Keratinocyte (primary cell): ENCODE data around the gene DNAJC11.

Experiments
- CTCF ChIP-seq, 3 experiments: IDR thresholded peaks in 1 of 3; conservative IDR thresholded peaks in 1 of 3; optimal IDR thresholded peaks in 1 of 3; 2 replicates in 2 of 3; 3 replicates in 1 of 3; pipeline versions ENCODE3 to v1.5.1; 2011; ENCODE audit warnings: low read length in 3 of 3, mild to moderate bottlenecking in 3 of 3, moderate library complexity in 2 of 3, control low read depth in 1 of 3, inconsistent platforms in 1 of 3; ENCODE audit not compliant: insufficient read depth in 2 of 3; ENCODE audit errors: extremely low read depth in 1 of 3
- EZH2 ChIP-seq: IDR thresholded peaks from one replicate; pipeline ENCODE4 v1.6.1; 2012; ENCODE audit warnings: inconsistent platforms, mild to moderate bottlenecking, low read length, moderate library complexity

- peak in 1 of 3 experiments; percentile 26 for TF ChIP-seq CTCF (optimal IDR thresholded peaks at IDR 0.05 in 1 of 3, IDR thresholded peaks at IDR 0.05 in 1 of 3, conservative IDR thresholded peaks at IDR 0.05 in 1 of 3; ENCODE audit: extremely low read depth in 1 of 3, insufficient read depth in 2 of 3, low read length in 3 of 3)
- TF ChIP-seq EZH2, result no peak
Measured at GRCh38 chr1:6624710-6625583, 76.7 kb downstream of the DNAJC11 start, which contains the start of gene THAP3.
